MCF 10A (cell line): ENCODE data around the gene PLCB1. TPM values are rescaled to one million over a fixed set of nuclear protein-coding genes. Genes with fewer than 3 reads are reported as not detected.

ENCODE experiments used
- BruUV-seq: library from RNA; stranded (reverse); fragments of 400-500 nt; replicated peaks from 2 replicates; lab custom pipeline; 2021; lab: Mats Ljungman, UMichigan
- CTCF ChIA-PET: fragments of 300-600 bp; sonication (Branson Sonifier 250); formaldehyde crosslinking; extraction: SDS; loops from one replicate; lab custom pipeline; 2021; ENCODE audit warnings: antibody characterized with exemption, inconsistent platforms; lab: Yijun Ruan, JAX
- POLR2A ChIA-PET: fragments of 300-600, 350-650 bp; sonication (Branson Sonifier 250); formaldehyde crosslinking; extraction: SDS; loops from one replicate; lab custom pipeline; 2020; ENCODE audit warnings: antibody characterized with exemption, inconsistent platforms; lab: Yijun Ruan, JAX
- DNase-seq: peaks from one replicate; pipeline ENCODE4 v3.0.0-alpha.2; 2018; ENCODE audit not compliant: unreplicated experiment
- H3K27ac Mint-ChIP-seq: one replicate; pipeline ENCODE4 v1.8.0; 2022; ENCODE audit warnings: mild to moderate bottlenecking, low read depth, mixed read lengths; ENCODE audit not compliant: unreplicated experiment
- H3K27me3 Mint-ChIP-seq: one replicate; pipeline ENCODE4 v1.8.0; 2022; ENCODE audit warnings: mixed read lengths; ENCODE audit not compliant: insufficient read depth, unreplicated experiment
- H3K36me3 Mint-ChIP-seq: one replicate; pipeline ENCODE4 v1.8.0; 2022; ENCODE audit warnings: mild to moderate bottlenecking, moderate library complexity, mixed read lengths; ENCODE audit not compliant: insufficient read depth, unreplicated experiment
- H3K4me1 Mint-ChIP-seq: one replicate; pipeline ENCODE4 v1.8.0; 2022; ENCODE audit warnings: mixed read lengths; ENCODE audit not compliant: insufficient read depth, unreplicated experiment
- H3K4me3 Mint-ChIP-seq: one replicate; pipeline ENCODE4 v1.8.0; 2022; ENCODE audit warnings: mild to moderate bottlenecking, moderate library complexity, mixed read lengths; ENCODE audit not compliant: unreplicated experiment
- H3K9me3 Mint-ChIP-seq: one replicate; pipeline ENCODE4 v1.8.0; 2022; ENCODE audit warnings: mixed read lengths; ENCODE audit not compliant: unreplicated experiment
- intact Hi-C: fragments of 100-400 bp; cut with micrococcal nuclease; formaldehyde crosslinking; loops from 2 replicates; pipeline ENCODE4 v1.14.1; 2022
- total RNA-seq: library from RNA; stranded (reverse); gene quantifications from 2 replicates; pipeline ENCODE4 v1.2.3, GENCODE V29; 2022
- TF ChIP-seq, protein P1 (sequence below): fragments of 200-600 bp; IDR thresholded peaks from one replicate; pipeline ENCODE4 v1.8.0; 2022; ENCODE audit warnings: antibody characterized with exemption, mild to moderate bottlenecking; ENCODE audit not compliant: unreplicated experiment

Gene PLCB1
- total RNA-seq, 1 experiment from 2014 or later = 5.9 TPM

GRCh38 chr20:8223091-8223870 lies 91.2 kb downstream of the PLCB1 start:
- Mint-ChIP-seq H3K4me1 (peaks cover 9% of the 10 kb centered on the region), H3K9me3 (no peaks in the 10 kb centered on the region), H3K36me3 (peaks cover 7% of the 10 kb centered on the region), H3K4me3 (no peak overlapping the region), H3K27me3 (no peaks in the 10 kb centered on the region), H3K27ac (peak overlapping the region; percentile 39)
- DNase-seq = peak; percentile 58
- TF ChIP-seq, protein P1, sequence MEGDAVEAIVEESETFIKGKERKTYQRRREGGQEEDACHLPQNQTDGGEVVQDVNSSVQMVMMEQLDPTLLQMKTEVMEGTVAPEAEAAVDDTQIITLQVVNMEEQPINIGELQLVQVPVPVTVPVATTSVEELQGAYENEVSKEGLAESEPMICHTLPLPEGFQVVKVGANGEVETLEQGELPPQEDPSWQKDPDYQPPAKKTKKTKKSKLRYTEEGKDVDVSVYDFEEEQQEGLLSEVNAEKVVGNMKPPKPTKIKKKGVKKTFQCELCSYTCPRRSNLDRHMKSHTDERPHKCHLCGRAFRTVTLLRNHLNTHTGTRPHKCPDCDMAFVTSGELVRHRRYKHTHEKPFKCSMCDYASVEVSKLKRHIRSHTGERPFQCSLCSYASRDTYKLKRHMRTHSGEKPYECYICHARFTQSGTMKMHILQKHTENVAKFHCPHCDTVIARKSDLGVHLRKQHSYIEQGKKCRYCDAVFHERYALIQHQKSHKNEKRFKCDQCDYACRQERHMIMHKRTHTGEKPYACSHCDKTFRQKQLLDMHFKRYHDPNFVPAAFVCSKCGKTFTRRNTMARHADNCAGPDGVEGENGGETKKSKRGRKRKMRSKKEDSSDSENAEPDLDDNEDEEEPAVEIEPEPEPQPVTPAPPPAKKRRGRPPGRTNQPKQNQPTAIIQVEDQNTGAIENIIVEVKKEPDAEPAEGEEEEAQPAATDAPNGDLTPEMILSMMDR = no peak
- intact Hi-C loops = no loop called here
- POLR2A ChIA-PET = no interaction called here
- BruUV-seq = no TSS peak
- CTCF ChIA-PET = interaction anchor here (0.7 to 1.1 kb wide), 2 partner anchors 10 to 75 kb away, joined by 3 read pairs; no protein-coding TSS in a partner anchor

DNA sequence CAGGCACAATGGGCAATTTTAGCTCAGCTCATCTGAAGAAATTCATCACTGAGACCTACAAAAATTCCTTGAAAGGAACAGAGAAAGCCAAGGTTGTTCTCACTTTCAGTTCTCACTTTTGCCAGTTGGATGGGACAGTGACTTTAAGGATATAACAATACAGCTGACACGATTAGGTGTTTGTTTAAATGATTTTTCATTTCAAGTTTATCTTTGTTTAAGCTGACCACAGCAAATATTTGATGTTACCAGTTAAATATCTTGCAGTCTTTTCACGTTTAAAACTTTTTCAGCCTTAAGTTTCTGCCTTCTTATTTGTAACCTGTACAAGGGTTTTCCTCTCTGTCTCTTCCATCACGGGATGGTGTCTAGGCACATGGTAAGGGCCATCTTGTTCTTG lies 93.6 kb downstream of the PLCB1 start:
- Mint-ChIP-seq H3K4me1 (peaks cover 9% of the 10 kb centered on the region), H3K9me3 (no peaks in the 10 kb centered on the region), H3K27ac (no peak overlapping the region), H3K27me3 (no peaks in the 10 kb centered on the region), H3K4me3 (no peak overlapping the region), H3K36me3 (peaks cover under 1% of the 10 kb centered on the region)
- TF ChIP-seq, protein P1 = no peak
- BruUV-seq = no TSS peak
- DNase-seq = no peak
- CTCF ChIA-PET = interaction anchor here (0.7 to 1.4 kb wide), 3 partner anchors 14 to 443 kb away, joined by 3 read pairs; no protein-coding TSS in a partner anchor
- POLR2A ChIA-PET = no interaction called here
- intact Hi-C loops = no loop called here

- Mint-ChIP-seq H3K36me3 (no peaks in the 10 kb centered on the region), H3K9me3 (no peaks in the 10 kb centered on the region), H3K4me1 (peaks cover 9% of the 10 kb centered on the region), H3K27me3 (no peaks in the 10 kb centered on the region), H3K27ac (no peak overlapping the region), H3K4me3 (no peak overlapping the region)
- DNase-seq = no peak
- intact Hi-C loops = no loop called here
- TF ChIP-seq, protein P1 = no peak
- CTCF ChIA-PET = interaction anchor here (0.7 to 1.4 kb wide), 3 partner anchors 14 to 442 kb away, joined by 3 read pairs; no protein-coding TSS in a partner anchor
- no TSS peak for BruUV-seq
- POLR2A ChIA-PET = no interaction called here
These were observed 94.0 kb downstream of the PLCB1 start for GRCh38 chr20:8226106-8226505.

GRCh38 chr20:8227293-8227692 lies 95.2 kb downstream of the PLCB1 start:
- no peaks in the 10 kb centered on the region for H3K9me3 Mint-ChIP-seq
- no TSS peak for BruUV-seq
- H3K4me1 Mint-ChIP-seq = peaks cover 9% of the 10 kb centered on the region
- H3K27ac Mint-ChIP-seq = no peak overlapping the region
- ChIA-PET POLR2A (interaction anchor here (1.4 kb wide), 1 partner anchor 13 kb away, joined by 4 read pairs; no protein-coding TSS in a partner anchor), CTCF (interaction anchor here (0.7 kb wide), 1 partner anchor 433 kb away, joined by 5 read pairs; no protein-coding TSS in a partner anchor)
- intact Hi-C loops = no loop called here
- no peaks in the 10 kb centered on the region for H3K36me3 Mint-ChIP-seq
- no peak overlapping the region for H3K4me3 Mint-ChIP-seq
- DNase-seq = no peak
- TF ChIP-seq, protein P1 = no peak
- no peaks in the 10 kb centered on the region for H3K27me3 Mint-ChIP-seq
